Spleen (tissue), 11 donors: ENCODE measurements around the gene TMEM178B. TPM values are rescaled to one million over a fixed set of nuclear protein-coding genes. Genes with fewer than 3 reads are reported as not detected.

ENCODE experiments used
- DNase-seq: peaks from one replicate; pipeline ENCODE4 v3.0.0-alpha.2; 2020
- H3K27ac ChIP-seq, 8 donors: fragments of 200-600 bp; sonication (generic) in 7 of 8; 1 replicate in 4 of 8; 2 replicates in 4 of 8; pipeline versions ENCODE4 v1.5.0 to v1.8.0; 2016 to 2021; ENCODE audit warnings: inconsistent platforms in 4 of 8, mild to moderate bottlenecking in 4 of 8, moderate library complexity in 1 of 8
- H3K27me3 ChIP-seq, 7 donors: fragments of 200-600 bp; sonication (generic) in 6 of 7; replicated peaks in 1 of 7; 1 replicate in 4 of 7; 2 replicates in 3 of 7; pipeline versions ENCODE4 v1.5.0 to v1.8.0; 2016 to 2021; ENCODE audit warnings: inconsistent platforms in 3 of 7, mild to moderate bottlenecking in 1 of 7
- H3K36me3 ChIP-seq, 6 donors: fragments of 200-600 bp; sonication (generic) in 5 of 6; 1 replicate in 4 of 6; 2 replicates in 2 of 6; pipeline versions ENCODE4 v1.5.0 to v1.8.0; 2016 to 2021; ENCODE audit warnings: inconsistent platforms in 2 of 6
- H3K4me1 ChIP-seq, 6 donors: fragments of 200-600 bp; sonication (generic) in 5 of 6; 1 replicate in 3 of 6; 2 replicates in 3 of 6; pipeline versions ENCODE4 v1.5.0 to v1.8.0; 2016 to 2021; ENCODE audit warnings: inconsistent platforms in 3 of 6
- H3K4me3 ChIP-seq, 8 donors: fragments of 200-600 bp; sonication (generic) in 7 of 8; 1 replicate in 4 of 8; 2 replicates in 4 of 8; pipeline versions ENCODE4 v1.5.0 to v1.8.0; 2016 to 2021; ENCODE audit warnings: inconsistent platforms in 4 of 8, mild to moderate bottlenecking in 4 of 8, moderate library complexity in 2 of 8
- H3K9me3 ChIP-seq, 8 donors: fragments of 200-600 bp; sonication (generic) in 7 of 8; 1 replicate in 4 of 8; 2 replicates in 4 of 8; pipeline versions ENCODE4 v1.5.0 to v1.8.0; 2016 to 2021; ENCODE audit warnings: inconsistent platforms in 4 of 8
- POLR2A ChIP-seq, 3 donors: fragments of 450-650 bp; IDR thresholded peaks; one replicate each; pipeline ENCODE4 v1.5.1; 2017; ENCODE audit warnings: antibody characterized with exemption in 3 of 3, mild to moderate bottlenecking in 1 of 3
- POLR2AphosphoS5 ChIP-seq, 3 donors: sonication (generic); formaldehyde crosslinking; IDR thresholded peaks; one replicate each; pipeline ENCODE4 v1.5.1; 2017; ENCODE audit warnings: antibody characterized with exemption in 3 of 3
- WGBS, 5 donors: extraction: QIAGEN DNeasy Blood & Tissue Kit in 3 of 5; methylation state at CpG; one replicate each; pipeline versions ENCODE4 v1.1.5 to v1.1.7; 2013 to 2018; 5-methylcytosine and 5-hydroxymethylcytosine counted together
- intact Hi-C: fragments of 100-400 bp; cut with DNase I; formaldehyde crosslinking; loops from one replicate; pipeline ENCODE4 v1.15.0; 2023; ENCODE audit warnings: low total_unique reads
- polyA plus RNA-seq, 3 donors: library from polyadenylated mRNA; stranded (reverse); fragments of 200-250 nt; gene quantifications; one replicate each; pipeline ENCODE4 v1.2.1, GENCODE V29; 2013
- total RNA-seq, 7 donors: library from RNA; depleted of rRNA in 3 of 7; stranded (reverse); fragments of >200 nt in 3 of 7; fragmentation: NEBNext Ultra II Directional in 4 of 7; extraction: Animal tissue kit (Norgen Biotek cat#: 25700) in 4 of 7; gene quantifications; one replicate each; pipeline versions ENCODE4 v1.1.0 to v1.2.1, GENCODE V29; 2016 to 2021
- TF ChIP-seq, protein P1 (sequence below), 11 experiments: fragments of 200-600 bp in 7 of 11; fragments of 450-650 bp in 4 of 11; sonication (generic) in 4 of 11; IDR thresholded peaks in 8 of 11; conservative IDR thresholded peaks in 3 of 11; 1 replicate in 7 of 11; 2 replicates in 4 of 11; pipeline versions ENCODE4 v1.4.0 to v1.8.0; 2016 to 2021; ENCODE audit warnings: antibody characterized with exemption in 11 of 11, inconsistent platforms in 4 of 11, mild to moderate bottlenecking in 1 of 11
- donor health status: healthy with polysubstance abuse.
- donor health status: DM: no; HTN: no; CAD: no; lungs with moderate emphysema.
- donor health status: DM: no; HTN: no; CAD: no.
- donor health status: Bipolar disorder and iron deficiency.
- donor health status: healthy.
- donor health status: DM: no; HTN: no; CAD: no.
- donor health status: DM: yes; HTN: yes; CAD: no.

Gene TMEM178B
- total and polyA plus RNA-seq, 10 donors = 0.35 to 5.5 (median 1.3) TPM

DNA sequence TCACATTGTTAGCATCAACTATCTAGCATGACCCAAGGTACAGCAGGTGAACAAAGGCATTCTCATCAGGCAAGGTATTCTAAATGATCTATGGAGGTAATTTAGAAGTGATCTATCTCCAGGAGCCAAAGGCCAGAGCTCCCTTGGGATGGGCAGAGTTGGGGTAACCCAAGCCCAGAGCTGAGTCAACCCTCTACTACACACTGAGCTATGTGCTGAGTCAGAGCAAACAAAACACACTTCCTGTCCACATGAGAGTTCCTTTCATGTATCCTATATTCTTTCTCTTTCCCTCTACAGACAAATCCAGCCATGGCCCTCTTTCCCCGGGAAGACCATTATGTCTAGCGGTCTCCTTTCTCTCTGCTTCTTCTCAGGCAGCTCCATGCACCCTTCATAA, 409.2 kb downstream of the TMEM178B start:
- TF ChIP-seq POLR2A (IDR thresholded peaks at IDR 0.05) = no peak
- TF ChIP-seq, protein P1, sequence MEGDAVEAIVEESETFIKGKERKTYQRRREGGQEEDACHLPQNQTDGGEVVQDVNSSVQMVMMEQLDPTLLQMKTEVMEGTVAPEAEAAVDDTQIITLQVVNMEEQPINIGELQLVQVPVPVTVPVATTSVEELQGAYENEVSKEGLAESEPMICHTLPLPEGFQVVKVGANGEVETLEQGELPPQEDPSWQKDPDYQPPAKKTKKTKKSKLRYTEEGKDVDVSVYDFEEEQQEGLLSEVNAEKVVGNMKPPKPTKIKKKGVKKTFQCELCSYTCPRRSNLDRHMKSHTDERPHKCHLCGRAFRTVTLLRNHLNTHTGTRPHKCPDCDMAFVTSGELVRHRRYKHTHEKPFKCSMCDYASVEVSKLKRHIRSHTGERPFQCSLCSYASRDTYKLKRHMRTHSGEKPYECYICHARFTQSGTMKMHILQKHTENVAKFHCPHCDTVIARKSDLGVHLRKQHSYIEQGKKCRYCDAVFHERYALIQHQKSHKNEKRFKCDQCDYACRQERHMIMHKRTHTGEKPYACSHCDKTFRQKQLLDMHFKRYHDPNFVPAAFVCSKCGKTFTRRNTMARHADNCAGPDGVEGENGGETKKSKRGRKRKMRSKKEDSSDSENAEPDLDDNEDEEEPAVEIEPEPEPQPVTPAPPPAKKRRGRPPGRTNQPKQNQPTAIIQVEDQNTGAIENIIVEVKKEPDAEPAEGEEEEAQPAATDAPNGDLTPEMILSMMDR (IDR thresholded peaks at IDR 0.05 in 8 of 11, conservative IDR thresholded peaks at IDR 0.05 in 3 of 11) = no peak
- TF ChIP-seq POLR2AphosphoS5 (IDR thresholded peaks at IDR 0.05) = no peak
- no peaks in the 10 kb centered on the region for H3K36me3 ChIP-seq
- H3K4me1 ChIP-seq = no peaks in the 10 kb centered on the region
- peaks cover 0 to 3% (median 0%) of the 10 kb centered on the region in 7 donors for H3K27me3 ChIP-seq
- intact Hi-C loops = no loop called here
- no peak overlapping the region for H3K4me3 ChIP-seq
- no peak for DNase-seq
- no peak overlapping the region for H3K27ac ChIP-seq
- H3K9me3 ChIP-seq = no peaks in the 10 kb centered on the region
- WGBS, 5 donors = 77 to 92% (median 86%) methylated on average over 2 of the region's 2 CpGs

DNA sequence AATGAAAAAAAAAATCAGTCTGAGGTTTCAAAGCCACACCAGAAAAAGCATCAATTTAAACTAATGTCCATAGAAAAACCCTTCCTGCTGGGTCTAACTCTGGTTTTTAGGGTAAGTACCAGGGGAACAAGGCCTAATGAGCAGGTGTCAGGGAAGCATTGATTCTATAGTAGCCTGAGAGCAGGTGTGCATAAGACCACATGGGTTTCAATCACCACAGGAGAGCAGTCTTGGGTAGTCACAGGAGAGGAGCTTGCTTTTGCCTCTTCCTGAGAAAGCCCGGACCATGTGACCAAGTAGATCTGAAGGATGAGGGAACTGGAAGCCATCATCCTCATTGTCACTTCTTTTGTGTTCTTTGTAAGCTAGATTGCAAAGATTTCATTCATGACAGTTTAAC, 411.0 kb downstream of the TMEM178B start:
- TF ChIP-seq POLR2A (IDR thresholded peaks at IDR 0.05) = no peak
- TF ChIP-seq POLR2AphosphoS5 (IDR thresholded peaks at IDR 0.05) = no peak
- TF ChIP-seq, protein P1 (IDR thresholded peaks at IDR 0.05 in 8 of 11, conservative IDR thresholded peaks at IDR 0.05 in 3 of 11) = no peak
- Histone ChIP-seq H3K4me3 (no peak overlapping the region), H3K27ac (no peak overlapping the region), H3K36me3 (no peaks in the 10 kb centered on the region), H3K9me3 (no peaks in the 10 kb centered on the region), H3K4me1 (no peaks in the 10 kb centered on the region), H3K27me3 (peaks cover 0 to 3% (median 0%) of the 10 kb centered on the region in 7 donors)
- WGBS, 5 donors = 70 to 100% (median 80%) methylated on average over 1 of the region's 1 CpG
- no peak for DNase-seq
- intact Hi-C loops = no loop called here

DNA sequence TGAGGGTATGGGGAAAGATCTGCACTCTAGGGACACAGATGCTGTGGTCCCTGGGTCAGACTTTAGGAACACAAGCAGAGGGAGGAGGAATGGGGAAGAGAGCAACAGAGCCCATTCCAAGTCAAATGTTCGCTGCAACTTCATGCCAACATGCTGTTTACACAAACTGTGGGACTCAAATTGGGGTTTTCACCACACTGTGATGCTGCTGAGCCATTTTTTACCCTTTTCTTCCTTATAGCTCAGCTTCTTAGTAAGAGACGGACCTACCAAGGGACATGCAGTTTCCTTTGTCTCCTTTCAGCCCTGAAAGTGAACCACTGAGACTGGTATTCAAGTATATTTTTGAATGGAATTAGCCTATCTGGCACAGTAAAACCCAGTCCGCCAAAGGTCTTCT, 413.1 kb downstream of the TMEM178B start:
- WGBS, 5 donors = 85 to 91% (median 89%) methylated on average over 3 of the region's 3 CpGs
- Histone ChIP-seq H3K27ac (no peak overlapping the region), H3K4me3 (no peak overlapping the region), H3K4me1 (no peaks in the 10 kb centered on the region), H3K9me3 (no peaks in the 10 kb centered on the region), H3K36me3 (no peaks in the 10 kb centered on the region), H3K27me3 (peaks cover 0 to 3% (median 0%) of the 10 kb centered on the region in 7 donors)
- DNase-seq = no peak
- intact Hi-C loops = no loop called here
- TF ChIP-seq, protein P1 (IDR thresholded peaks at IDR 0.05 in 8 of 11, conservative IDR thresholded peaks at IDR 0.05 in 3 of 11) = no peak
- TF ChIP-seq POLR2AphosphoS5 (IDR thresholded peaks at IDR 0.05) (no peak), POLR2A (IDR thresholded peaks at IDR 0.05) (no peak)

DNA sequence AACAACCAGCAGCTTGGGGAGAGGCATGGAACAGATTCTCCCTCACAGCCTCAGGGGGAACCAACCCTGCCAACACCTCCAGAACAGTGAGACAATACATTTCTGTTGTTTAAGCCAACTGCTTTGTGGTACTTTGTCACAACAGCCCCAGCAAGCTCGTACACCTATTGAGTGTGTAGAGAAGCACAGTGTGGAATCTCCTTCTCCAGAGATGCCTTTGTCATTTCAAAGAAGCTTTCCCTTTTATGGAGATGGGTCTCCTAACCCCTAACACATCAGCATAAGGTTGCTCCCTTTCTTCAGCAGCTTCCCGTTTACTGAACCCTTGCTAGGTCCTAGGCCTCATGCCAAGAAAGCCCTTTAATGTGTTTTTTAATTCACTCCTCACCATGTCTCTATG, 416.6 kb downstream of the TMEM178B start:
- Histone ChIP-seq H3K4me1 (no peaks in the 10 kb centered on the region), H3K4me3 (no peak overlapping the region), H3K36me3 (no peaks in the 10 kb centered on the region), H3K9me3 (no peaks in the 10 kb centered on the region), H3K27me3 (peaks cover 0 to 7% (median 0%) of the 10 kb centered on the region in 7 donors), H3K27ac (no peak overlapping the region)
- DNase-seq = no peak
- TF ChIP-seq POLR2A (IDR thresholded peaks at IDR 0.05) = no peak
- no peak for TF ChIP-seq POLR2AphosphoS5 (IDR thresholded peaks at IDR 0.05)
- TF ChIP-seq, protein P1 (IDR thresholded peaks at IDR 0.05 in 8 of 11, conservative IDR thresholded peaks at IDR 0.05 in 3 of 11) = no peak
- intact Hi-C loops = no loop called here
- WGBS, 5 donors = 80 to 92% (median 88%) methylated on average over 2 of the region's 2 CpGs
